GM06990 (cell line): ENCODE measurements around the gene TBC1D22A.

Experiments used
- DNase-seq: peaks from one replicate; pipeline ENCODE4 v3.0.0-alpha.2; 2011; ENCODE audit not compliant: insufficient read length; ENCODE audit errors: extremely low read depth
- H3K27me3 ChIP-seq: replicated peaks from 2 replicates; pipeline ENCODE4 v1.6.0; 2011; ENCODE audit warnings: low read length; ENCODE audit not compliant: control insufficient read depth, insufficient read depth
- H3K36me3 ChIP-seq: 2 replicates; pipeline ENCODE4 v1.5.1; 2011; ENCODE audit warnings: low read length; ENCODE audit not compliant: control insufficient read depth, insufficient read depth
- H3K4me3 ChIP-seq: replicated peaks from 2 replicates; pipeline ENCODE4 v1.5.1; 2011; ENCODE audit warnings: low read depth, mild to moderate bottlenecking, control low read depth, low read length
- CTCF ChIP-seq: IDR thresholded peaks from 2 replicates; pipeline ENCODE4 v1.5.1; 2011; ENCODE audit warnings: low read length, control low read depth, mild to moderate bottlenecking, inconsistent platforms; ENCODE audit not compliant: insufficient read depth, poor library complexity, severe bottlenecking

The TBC1D22A gene

GRCh38 chr22:46958191-46958590 is 195.7 kb downstream of the TBC1D22A start:
- DNase-seq = no peak

GRCh38 chr22:46958658-46959057 is 196.2 kb downstream of the TBC1D22A start:
- no peak for TF ChIP-seq CTCF
- no peak for DNase-seq
- H3K4me3 ChIP-seq = no peak overlapping the region
- H3K36me3 ChIP-seq = no peaks in the 10 kb centered on the region; the same call in none of the 2 replicates
- no peaks in the 10 kb centered on the region for H3K27me3 ChIP-seq

More at GRCh38 chr22:46958191-46958590, 195.7 kb downstream of the TBC1D22A start:
- H3K4me3 ChIP-seq = no peak overlapping the region
- no peaks in the 10 kb centered on the region; the same call in none of the 2 replicates for H3K36me3 ChIP-seq
- no peak for TF ChIP-seq CTCF
- H3K27me3 ChIP-seq = no peaks in the 10 kb centered on the region

- no peak for TF ChIP-seq CTCF
- no peak overlapping the region for H3K4me3 ChIP-seq
- H3K36me3 ChIP-seq = no peaks in the 10 kb centered on the region; the same call in none of the 2 replicates
- no peaks in the 10 kb centered on the region for H3K27me3 ChIP-seq
- DNase-seq = no peak
Measured at GRCh38 chr22:46959369-46959768, 196.9 kb downstream of the TBC1D22A start.

- Histone ChIP-seq H3K27me3 (no peaks in the 10 kb centered on the region), H3K4me3 (no peak overlapping the region), H3K36me3 (no peaks in the 10 kb centered on the region; the same call in none of the 2 replicates)
- no peak for DNase-seq
- TF ChIP-seq CTCF = no peak
Measured at GRCh38 chr22:46961591-46962295, 199.3 kb downstream of the TBC1D22A start.

- no peaks in the 10 kb centered on the region; the same call in none of the 2 replicates for H3K36me3 ChIP-seq
- TF ChIP-seq CTCF = no peak
- no peak for DNase-seq
- H3K27me3 ChIP-seq = no peaks in the 10 kb centered on the region
- H3K4me3 ChIP-seq = no peak overlapping the region
Measured at GRCh38 chr22:46962406-46962805, 200.0 kb downstream of the TBC1D22A start.
